Cardiac muscle cell (in vitro differentiated cells and primary cell): ENCODE results near the gene AMOTL1. TPM values are rescaled to one million over a fixed set of nuclear protein-coding genes. Genes with fewer than 3 reads are reported as not detected.

Source experiments
- DNase-seq, 2 donors: peaks; one replicate each; pipeline versions ENCODE4 v3.0.0 to v3.0.0-alpha.2; 2010 to 2017; ENCODE audit warnings: low read depth in 1 of 2, low spot score in 1 of 2
- H3K27ac ChIP-seq: fragments of 200-600 bp; sonication (generic); 2 replicates; pipeline ENCODE4 v1.5.1; 2016
- H3K27me3 ChIP-seq: fragments of 200-600 bp; sonication (generic); 2 replicates; pipeline ENCODE4 v1.6.0; 2016; ENCODE audit warnings: control low read depth
- H3K36me3 ChIP-seq: fragments of 200-600 bp; sonication (generic); 2 replicates; pipeline ENCODE4 v1.5.1; 2016; ENCODE audit warnings: control low read depth
- H3K4me1 ChIP-seq: fragments of 200-600 bp; sonication (generic); 2 replicates; pipeline ENCODE4 v1.8.1; 2017; ENCODE audit warnings: low read depth, mild to moderate bottlenecking, mixed run types
- H3K4me3 ChIP-seq: fragments of 200-600 bp; sonication (generic); 2 replicates; pipeline ENCODE4 v1.5.1; 2016; ENCODE audit warnings: mild to moderate bottlenecking
- H3K9me3 ChIP-seq: fragments of 200-600 bp; sonication (generic); 2 replicates; pipeline ENCODE4 v1.5.1; 2017; ENCODE audit warnings: low read depth, mild to moderate bottlenecking, control low read depth
- polyA plus RNA-seq: library from polyadenylated mRNA; unstranded; fragments of >200 nt; fragmentation: Nextera tagmentation; extraction: Ambion mirVana; gene quantifications from 2 replicates; pipeline ENCODE4 v1.2.1, GENCODE V29; 2016
- total RNA-seq: library from RNA; depleted of rRNA; stranded (reverse); fragments of >200 nt; gene quantifications from 2 replicates; pipeline ENCODE4 v1.2.3, GENCODE V29; 2016
- TF ChIP-seq, protein P1 (sequence below): IDR thresholded peaks from 2 replicates; pipeline ENCODE4 v1.5.1; 2012; ENCODE audit warnings: low read depth, mild to moderate bottlenecking, low read length

AMOTL1 gene
- total and polyA plus RNA-seq, 2 experiments from 2014 or later = 1.2 to 5.1 TPM

DNA sequence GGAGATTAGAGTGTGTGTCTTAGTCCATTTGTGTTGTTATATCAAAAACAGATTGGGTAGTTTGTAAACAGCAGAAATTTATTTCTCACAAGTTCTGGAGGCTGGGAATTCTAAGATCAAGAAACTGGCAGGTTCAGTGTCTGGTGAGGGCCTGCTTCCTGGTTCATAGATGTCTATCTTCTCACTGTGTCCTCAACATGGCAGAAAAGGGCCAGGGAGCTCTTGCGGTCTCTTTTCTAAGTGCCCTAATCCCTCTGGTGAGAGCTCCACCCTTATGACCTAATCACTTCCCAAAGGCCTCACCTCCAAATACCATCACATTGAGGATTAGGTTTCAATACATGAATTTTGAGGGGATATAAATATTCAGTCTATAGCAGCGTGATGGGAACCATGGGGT, 25.5 kb upstream of the AMOTL1 start:
- Histone ChIP-seq H3K27me3 (peaks cover 97% of the 10 kb centered on the region), H3K27ac (no peak overlapping the region), H3K36me3 (no peaks in the 10 kb centered on the region), H3K4me3 (no peak overlapping the region), H3K9me3 (no peaks in the 10 kb centered on the region), H3K4me1 (peaks cover 2% of the 10 kb centered on the region)
- no peak for DNase-seq
- TF ChIP-seq, protein P1, sequence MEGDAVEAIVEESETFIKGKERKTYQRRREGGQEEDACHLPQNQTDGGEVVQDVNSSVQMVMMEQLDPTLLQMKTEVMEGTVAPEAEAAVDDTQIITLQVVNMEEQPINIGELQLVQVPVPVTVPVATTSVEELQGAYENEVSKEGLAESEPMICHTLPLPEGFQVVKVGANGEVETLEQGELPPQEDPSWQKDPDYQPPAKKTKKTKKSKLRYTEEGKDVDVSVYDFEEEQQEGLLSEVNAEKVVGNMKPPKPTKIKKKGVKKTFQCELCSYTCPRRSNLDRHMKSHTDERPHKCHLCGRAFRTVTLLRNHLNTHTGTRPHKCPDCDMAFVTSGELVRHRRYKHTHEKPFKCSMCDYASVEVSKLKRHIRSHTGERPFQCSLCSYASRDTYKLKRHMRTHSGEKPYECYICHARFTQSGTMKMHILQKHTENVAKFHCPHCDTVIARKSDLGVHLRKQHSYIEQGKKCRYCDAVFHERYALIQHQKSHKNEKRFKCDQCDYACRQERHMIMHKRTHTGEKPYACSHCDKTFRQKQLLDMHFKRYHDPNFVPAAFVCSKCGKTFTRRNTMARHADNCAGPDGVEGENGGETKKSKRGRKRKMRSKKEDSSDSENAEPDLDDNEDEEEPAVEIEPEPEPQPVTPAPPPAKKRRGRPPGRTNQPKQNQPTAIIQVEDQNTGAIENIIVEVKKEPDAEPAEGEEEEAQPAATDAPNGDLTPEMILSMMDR = no peak

- Histone ChIP-seq H3K27ac (no peak overlapping the region), H3K27me3 (peaks cover 97% of the 10 kb centered on the region), H3K9me3 (no peaks in the 10 kb centered on the region), H3K36me3 (no peaks in the 10 kb centered on the region), H3K4me1 (no peaks in the 10 kb centered on the region), H3K4me3 (no peak overlapping the region)
- no peak for DNase-seq
- TF ChIP-seq, protein P1 = no peak
Observed at GRCh38 chr11:94746721-94747120, 21.4 kb upstream of the AMOTL1 start.

DNA sequence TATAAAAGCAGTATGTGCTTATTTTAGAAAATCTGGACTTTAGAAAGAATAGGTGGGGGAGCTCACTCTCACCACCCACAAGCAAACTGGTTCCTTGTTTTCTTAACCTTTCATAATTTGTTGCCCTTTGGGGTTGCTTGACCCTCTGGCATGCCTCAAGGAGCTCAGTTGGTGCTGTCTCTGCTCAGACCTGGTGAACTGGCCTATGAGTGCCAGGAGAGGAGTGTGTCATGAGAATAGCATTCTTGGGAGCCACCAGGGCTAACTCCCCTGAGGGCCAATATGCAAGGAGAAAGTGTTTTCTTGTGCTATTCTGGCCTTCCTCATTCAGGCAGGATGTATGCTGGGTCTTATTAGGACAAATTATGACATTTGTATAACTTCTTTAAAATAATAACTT, 21.0 kb upstream of the AMOTL1 start:
- Histone ChIP-seq H3K9me3 (no peaks in the 10 kb centered on the region), H3K27ac (no peak overlapping the region), H3K27me3 (peaks cover 97% of the 10 kb centered on the region), H3K4me3 (no peak overlapping the region), H3K4me1 (no peaks in the 10 kb centered on the region), H3K36me3 (no peaks in the 10 kb centered on the region)
- TF ChIP-seq, protein P1 = no peak
- no peak for DNase-seq

GRCh38 chr11:94747601-94748041, 20.5 kb upstream of the AMOTL1 start:
- Histone ChIP-seq H3K36me3 (no peaks in the 10 kb centered on the region), H3K4me3 (no peak overlapping the region), H3K27ac (no peak overlapping the region), H3K27me3 (peaks cover 97% of the 10 kb centered on the region), H3K9me3 (no peaks in the 10 kb centered on the region), H3K4me1 (no peaks in the 10 kb centered on the region)
- TF ChIP-seq, protein P1 = no peak
- DNase-seq = no peak

DNA sequence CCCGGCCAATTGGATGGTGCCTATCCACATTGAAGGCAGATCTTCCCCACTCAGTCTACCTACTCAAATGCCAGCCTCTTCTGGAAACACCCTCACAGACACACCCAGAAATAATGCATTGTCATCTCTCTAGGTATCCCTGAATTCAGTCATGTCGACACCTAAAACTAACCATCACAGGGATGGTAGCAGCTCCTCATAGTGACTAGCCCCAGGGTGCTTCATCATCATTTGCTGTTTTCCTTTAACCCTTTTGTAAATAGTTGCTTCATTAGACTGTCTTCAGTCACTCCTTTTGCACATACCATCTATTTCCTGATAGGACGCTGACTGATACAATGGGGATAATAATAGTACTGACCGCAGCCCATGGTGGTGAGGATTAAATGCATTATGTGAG, 18.8 kb upstream of the AMOTL1 start:
- no peak overlapping the region for H3K4me3 ChIP-seq
- no peak for DNase-seq
- TF ChIP-seq, protein P1 = no peak
- no peak overlapping the region for H3K27ac ChIP-seq
- H3K27me3 ChIP-seq = peaks cover 92% of the 10 kb centered on the region
- no peaks in the 10 kb centered on the region for H3K4me1 ChIP-seq
- no peaks in the 10 kb centered on the region for H3K36me3 ChIP-seq
- no peaks in the 10 kb centered on the region for H3K9me3 ChIP-seq
